SK-N-SH treated with all-trans-retinoic acid at 6 μM for 48 hours (cell line): ENCODE data around the gene PIBF1.

ENCODE experiments used
- ATAC-seq: fragments of 200-7000 bp; cut with Tn5 transposase; 3 replicates; pipeline ENCODE4 v1.9.1; 2020; ENCODE audit warnings: mild to moderate bottlenecking, moderate library complexity
- ARNTL ChIP-seq: fragments of 450-650 bp; formaldehyde crosslinking; IDR thresholded peaks from 2 replicates; pipeline ENCODE4 v1.5.0; 2020; ENCODE audit warnings: low read depth, mild to moderate bottlenecking, moderate library complexity, borderline replicate concordance
- CSRNP3 ChIP-seq: fragments of 250-450 bp; sonication (Bioruptor Pico); IDR thresholded peaks from 2 replicates; pipeline ENCODE4 v1.5.1; 2021; ENCODE audit warnings: mild to moderate bottlenecking, moderate library complexity
- ESRRG ChIP-seq: fragments of 250-450 bp; sonication (Bioruptor Pico); IDR thresholded peaks from 2 replicates; pipeline ENCODE4 v1.6.1; 2021; ENCODE audit warnings: mild to moderate bottlenecking
- GLIS3 ChIP-seq: fragments of 250-450 bp; sonication (Bioruptor Pico); IDR thresholded peaks from 2 replicates; pipeline ENCODE4 v1.5.0; 2020; ENCODE audit warnings: mild to moderate bottlenecking, moderate library complexity
- OSR1 ChIP-seq: fragments of 250-450 bp; sonication (Bioruptor Pico); IDR thresholded peaks from 2 replicates; pipeline ENCODE4 v1.8.0; 2022; ENCODE audit warnings: moderate library complexity, mild to moderate bottlenecking, inconsistent platforms
- POU6F1 ChIP-seq: fragments of 250-450 bp; sonication (Bioruptor Pico); IDR thresholded peaks from 2 replicates; pipeline ENCODE4 v1.8.0; 2021; ENCODE audit warnings: low read depth, mild to moderate bottlenecking, moderate library complexity, borderline replicate concordance
- PPARA ChIP-seq: fragments of 250-450 bp; sonication (Bioruptor Pico); IDR thresholded peaks from 2 replicates; pipeline ENCODE4 v1.5.0; 2020; ENCODE audit warnings: mild to moderate bottlenecking, borderline replicate concordance
- RARB ChIP-seq: fragments of 250-450 bp; sonication (Bioruptor Pico); IDR thresholded peaks from 2 replicates; pipeline ENCODE4 v1.8.0; 2021; ENCODE audit warnings: mild to moderate bottlenecking, moderate library complexity
- TCF4 ChIP-seq: fragments of 250-450 bp; sonication (Bioruptor Pico); IDR thresholded peaks from 2 replicates; pipeline ENCODE4 v1.8.0; 2021; ENCODE audit warnings: mild to moderate bottlenecking, moderate library complexity, borderline replicate concordance
- TOX ChIP-seq: fragments of 250-450 bp; sonication (Bioruptor Pico); IDR thresholded peaks from 2 replicates; pipeline ENCODE4 v1.8.0; 2021; ENCODE audit warnings: mild to moderate bottlenecking, moderate library complexity, borderline replicate concordance
- TSHZ2 ChIP-seq: fragments of 250-450 bp; sonication (Bioruptor Pico); IDR thresholded peaks from 2 replicates; pipeline ENCODE4 v1.5.0; 2020; ENCODE audit warnings: mild to moderate bottlenecking, moderate library complexity
- ZC3H10 ChIP-seq: fragments of 250-450 bp; sonication (Bioruptor Pico); IDR thresholded peaks from 2 replicates; pipeline ENCODE4 v1.5.1; 2021; ENCODE audit warnings: mild to moderate bottlenecking, moderate library complexity
- ZFP3 ChIP-seq: fragments of 250-450 bp; sonication (Bioruptor Pico); IDR thresholded peaks from 2 replicates; pipeline ENCODE4 v1.5.0; 2020; ENCODE audit warnings: mild to moderate bottlenecking, moderate library complexity
- ZFP30 ChIP-seq: fragments of 450-650 bp; formaldehyde crosslinking; IDR thresholded peaks from 2 replicates; pipeline ENCODE4 v1.5.0; 2022; ENCODE audit warnings: mild to moderate bottlenecking, moderate library complexity
- ZNF70 ChIP-seq: fragments of 450-650 bp; formaldehyde crosslinking; IDR thresholded peaks from 2 replicates; pipeline ENCODE4 v1.5.0; 2020; ENCODE audit warnings: mild to moderate bottlenecking, moderate library complexity
- ZNF8 ChIP-seq: fragments of 450-650 bp; formaldehyde crosslinking; IDR thresholded peaks from 2 replicates; pipeline ENCODE4 v1.5.0; 2020; ENCODE audit warnings: mild to moderate bottlenecking, moderate library complexity
- TF ChIP-seq, protein P1 (sequence below): fragments of 250-450 bp; sonication (Bioruptor Pico); IDR thresholded peaks from 2 replicates; pipeline ENCODE4 v1.8.0; 2020; ENCODE audit warnings: mild to moderate bottlenecking, moderate library complexity, borderline replicate concordance

Gene PIBF1

GRCh38 chr13:73011751-73012150, 229.8 kb downstream of the PIBF1 start:
- no peak for TF ChIP-seq ESRRG
- TF ChIP-seq CSRNP3 (CRISPR knock-in tag), result no peak
- TF ChIP-seq ZC3H10 (CRISPR knock-in tag), result no peak
- no peak for TF ChIP-seq PPARA
- no peak for TF ChIP-seq ZFP3 (CRISPR knock-in tag)
- no peak for TF ChIP-seq TOX (CRISPR knock-in tag)
- TF ChIP-seq POU6F1 (CRISPR knock-in tag), result no peak
- no peak for TF ChIP-seq RARB (CRISPR knock-in tag)
- no peak for TF ChIP-seq TSHZ2 (CRISPR knock-in tag)
- no peak for TF ChIP-seq ZFP30 (CRISPR knock-in tag)
- no peak for TF ChIP-seq TCF4 (CRISPR knock-in tag)
- TF ChIP-seq, protein P1, sequence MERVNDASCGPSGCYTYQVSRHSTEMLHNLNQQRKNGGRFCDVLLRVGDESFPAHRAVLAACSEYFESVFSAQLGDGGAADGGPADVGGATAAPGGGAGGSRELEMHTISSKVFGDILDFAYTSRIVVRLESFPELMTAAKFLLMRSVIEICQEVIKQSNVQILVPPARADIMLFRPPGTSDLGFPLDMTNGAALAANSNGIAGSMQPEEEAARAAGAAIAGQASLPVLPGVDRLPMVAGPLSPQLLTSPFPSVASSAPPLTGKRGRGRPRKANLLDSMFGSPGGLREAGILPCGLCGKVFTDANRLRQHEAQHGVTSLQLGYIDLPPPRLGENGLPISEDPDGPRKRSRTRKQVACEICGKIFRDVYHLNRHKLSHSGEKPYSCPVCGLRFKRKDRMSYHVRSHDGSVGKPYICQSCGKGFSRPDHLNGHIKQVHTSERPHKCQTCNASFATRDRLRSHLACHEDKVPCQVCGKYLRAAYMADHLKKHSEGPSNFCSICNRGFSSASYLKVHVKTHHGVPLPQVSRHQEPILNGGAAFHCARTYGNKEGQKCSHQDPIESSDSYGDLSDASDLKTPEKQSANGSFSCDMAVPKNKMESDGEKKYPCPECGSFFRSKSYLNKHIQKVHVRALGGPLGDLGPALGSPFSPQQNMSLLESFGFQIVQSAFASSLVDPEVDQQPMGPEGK (CRISPR knock-in tag), result no peak
- no peak for TF ChIP-seq ZNF8
- TF ChIP-seq ZNF70 (CRISPR knock-in tag), result no peak
- no peak for TF ChIP-seq ARNTL (CRISPR knock-in tag)
- TF ChIP-seq, all 23 proteins: peak for 0
- ATAC-seq, result no peak

DNA sequence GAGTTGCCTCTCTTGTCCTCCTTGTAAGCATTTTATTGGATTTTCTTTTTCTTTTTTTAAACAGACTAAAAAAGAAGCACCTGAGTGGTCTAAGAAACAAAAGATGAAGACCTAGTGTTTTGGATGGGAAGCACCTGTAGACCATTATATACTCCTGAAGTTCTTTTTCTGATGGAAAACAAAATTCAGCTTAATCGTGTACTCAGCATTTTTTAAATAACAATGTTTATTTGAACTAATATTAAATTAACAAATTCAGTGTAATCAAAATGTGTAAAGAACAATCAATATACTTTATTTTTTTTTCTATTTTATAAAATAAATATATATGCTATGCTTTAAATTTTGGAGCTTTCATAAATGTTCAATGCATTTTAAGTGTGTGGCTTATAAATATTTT, 233.9 kb downstream of the PIBF1 start:
- TF ChIP-seq POU6F1 (CRISPR knock-in tag) (no peak), ZNF8 (no peak), OSR1 (CRISPR knock-in tag) (no peak), ESRRG (no peak), TOX (CRISPR knock-in tag) (no peak), TSHZ2 (CRISPR knock-in tag) (no peak), GLIS3 (CRISPR knock-in tag) (no peak), CSRNP3 (CRISPR knock-in tag) (no peak)
- TF ChIP-seq, protein P1 (CRISPR knock-in tag), result no peak
- ATAC-seq, result no peak
